ENCODE data around the gene PKN1.

- no peak for TF ChIP-seq EZH2 (IDR thresholded peaks at IDR 0.05)
- TF ChIP-seq POLR2AphosphoS5 (IDR thresholded peaks at IDR 0.05; ENCODE audit: borderline replicate concordance, low read depth, low read length): no peak
- no peak for TF ChIP-seq FOXP2 (optimal IDR thresholded peaks at IDR 0.05; ENCODE audit: control extremely low read depth, extremely low read length, insufficient read depth)
Observed at GRCh38 chr19:14414926-14415690, 18.0 kb upstream of the PKN1 start.

Measured in SK-N-MC (cell line).